ENCODE results near the gene REXO2.

The REXO2 gene

DNA sequence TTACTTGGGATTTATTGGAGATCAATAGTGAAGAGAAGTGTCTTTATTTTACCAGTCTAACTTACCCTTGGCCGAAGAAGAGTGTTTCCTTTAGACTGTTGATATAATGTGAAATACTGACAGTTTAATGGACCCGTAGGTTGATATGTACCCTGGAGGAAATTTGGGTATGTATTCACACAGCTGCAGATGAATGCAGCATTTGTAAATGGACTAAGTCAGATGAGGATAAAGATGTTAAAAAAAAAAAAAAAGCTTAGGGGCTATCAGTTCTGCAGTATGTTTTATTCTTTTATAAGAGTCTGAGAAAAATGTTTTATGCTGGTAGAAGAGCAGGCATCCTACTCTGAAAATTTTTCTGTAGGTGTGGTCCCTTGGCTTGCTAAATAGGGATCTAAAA, 2.7 kb downstream of the REXO2 start:
- DNase-seq, result no peak

DNA sequence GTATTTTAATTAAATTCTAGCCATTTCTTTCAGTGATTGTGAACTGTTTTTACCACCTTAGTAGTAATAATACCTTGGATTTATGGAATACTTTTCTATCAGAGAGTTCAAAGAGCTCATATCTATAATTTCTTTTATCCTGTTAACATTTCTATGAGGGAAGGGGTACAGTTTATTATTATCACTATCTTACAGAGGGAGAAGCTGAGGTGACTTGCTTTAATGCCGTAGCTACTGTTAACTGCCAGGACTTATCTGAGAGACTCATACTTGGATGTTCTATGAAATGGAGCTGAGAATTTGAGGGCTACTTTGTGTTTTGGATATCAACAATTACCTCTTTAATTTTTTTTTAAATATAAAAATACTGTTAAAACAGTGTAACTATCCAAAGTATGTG, 3.3 kb downstream of the REXO2 start:
- DNase-seq, result no peak

DNA sequence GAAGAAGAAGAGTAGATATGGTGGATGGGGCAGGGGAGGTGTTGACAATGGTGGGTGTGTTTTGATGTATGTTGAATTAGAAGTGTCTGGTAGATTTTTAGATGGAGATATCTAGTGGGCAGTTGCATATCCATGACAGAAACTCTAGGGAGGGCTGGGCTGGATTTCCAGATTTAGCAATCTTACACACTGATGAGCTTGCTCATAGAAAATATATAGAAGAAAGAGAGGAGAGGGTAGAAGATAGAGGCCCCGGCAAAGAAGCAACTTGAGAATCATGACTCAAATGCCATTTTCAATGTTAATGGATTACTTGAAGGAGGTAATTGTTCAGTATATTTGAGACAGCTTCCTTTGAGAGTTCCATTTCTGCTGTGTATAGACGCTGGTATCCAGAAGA, 8.2 kb downstream of the REXO2 start:
- no peak for DNase-seq

DNA sequence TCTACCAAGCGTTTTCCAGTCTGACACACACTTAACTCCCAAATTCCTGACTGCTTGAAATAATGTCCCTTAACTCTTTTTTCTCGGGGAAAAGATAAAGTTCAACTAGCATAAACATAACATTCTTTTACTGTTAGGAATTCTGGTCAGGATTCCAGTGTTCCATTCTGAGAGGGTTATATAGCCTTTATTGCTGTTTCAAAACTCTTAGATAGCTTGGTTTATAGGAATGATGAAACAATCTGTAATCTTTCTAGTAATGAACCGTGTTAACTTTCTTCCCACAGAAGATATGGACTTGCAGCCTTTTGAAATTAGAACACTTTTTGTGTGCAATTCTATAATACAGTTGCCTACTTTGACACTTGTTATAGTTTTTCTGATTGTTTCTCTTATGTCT, 8.6 kb downstream of the REXO2 start:
- no peak for DNase-seq

DNA sequence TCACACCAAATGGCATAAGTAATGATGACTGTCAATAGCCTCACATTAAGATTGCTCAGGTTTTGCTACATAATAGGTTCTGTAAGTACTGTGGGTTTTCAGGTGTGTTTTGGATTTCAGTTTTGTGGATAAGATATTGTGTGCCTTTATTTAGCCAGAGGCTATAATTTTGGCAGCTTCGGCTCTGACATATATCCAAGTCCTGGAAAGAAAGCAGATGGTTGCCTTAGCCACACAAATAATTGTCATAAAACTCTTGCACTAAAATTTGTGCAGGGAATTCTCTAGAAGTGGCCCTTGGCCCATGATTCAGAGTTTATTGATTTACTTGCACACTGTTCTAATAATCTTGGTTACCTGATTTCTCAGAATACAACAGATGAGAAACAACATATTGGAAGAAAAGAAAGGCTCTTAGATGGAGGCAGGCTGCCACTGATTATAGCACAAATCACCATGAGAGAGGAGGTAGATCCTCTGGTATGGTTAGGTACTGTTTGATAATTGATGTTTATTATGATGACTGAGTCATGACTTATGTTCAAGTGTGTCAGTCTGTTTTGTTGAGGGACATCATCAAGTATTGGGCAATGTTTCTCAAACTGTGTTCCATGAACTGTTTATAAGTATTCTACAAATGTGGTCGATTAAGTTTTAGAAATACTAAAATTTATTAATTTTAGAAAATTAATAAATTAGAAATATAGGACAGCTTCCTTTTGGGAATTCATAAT, 9.6 kb downstream of the REXO2 start:
- DNase-seq, result no peak

DNA sequence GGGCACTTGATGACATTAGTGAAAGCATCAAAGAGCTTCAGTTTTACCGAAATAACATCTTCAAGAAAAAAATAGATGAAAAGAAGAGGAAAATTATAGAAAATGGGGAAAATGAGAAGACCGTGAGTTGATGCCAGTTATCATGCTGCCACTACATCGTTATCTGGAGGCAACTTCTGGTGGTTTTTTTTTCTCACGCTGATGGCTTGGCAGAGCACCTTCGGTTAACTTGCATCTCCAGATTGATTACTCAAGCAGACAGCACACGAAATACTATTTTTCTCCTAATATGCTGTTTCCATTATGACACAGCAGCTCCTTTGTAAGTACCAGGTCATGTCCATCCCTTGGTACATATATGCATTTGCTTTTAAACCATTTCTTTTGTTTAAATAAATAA, 10.6 kb downstream of the REXO2 start:
- no peak for DNase-seq

DNA sequence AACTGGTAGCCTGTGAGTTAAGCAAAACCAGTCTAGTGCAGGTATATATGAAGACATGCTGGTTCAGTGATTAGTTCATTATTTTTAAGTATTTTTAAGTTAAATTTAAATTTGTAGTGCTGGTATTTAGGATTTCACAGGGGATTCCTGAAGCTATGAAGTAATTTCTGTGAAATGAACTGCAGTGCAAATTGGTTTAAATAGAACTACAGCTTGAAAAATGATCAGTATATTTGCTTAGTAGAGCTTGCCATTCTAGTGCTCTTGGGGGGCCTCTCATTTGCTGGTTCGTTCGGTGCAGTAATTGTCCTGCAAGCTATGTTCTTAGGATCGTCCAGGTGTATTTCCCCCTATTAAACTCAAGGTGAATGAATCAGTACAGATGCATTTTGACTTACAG, 13.1 kb downstream of the REXO2 start:
- no peak for DNase-seq

DNA sequence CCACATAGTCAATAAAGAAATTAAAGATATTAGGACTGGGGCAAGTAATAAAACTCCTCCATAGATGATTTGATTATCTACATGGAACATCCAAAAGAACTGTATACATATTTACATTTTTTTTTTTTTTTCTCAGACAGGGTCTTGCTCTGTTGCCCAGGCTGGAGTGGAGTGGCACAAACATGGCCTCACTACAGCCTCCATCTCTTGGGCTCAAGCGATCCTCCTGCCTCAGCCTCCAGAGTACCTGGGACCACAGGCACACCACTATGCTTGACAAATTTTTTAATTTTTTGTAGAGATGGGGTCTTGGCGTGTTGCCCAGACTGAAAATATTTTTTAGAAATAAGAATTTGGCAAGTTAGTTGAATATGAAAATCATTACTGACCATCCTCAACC, 24.7 kb downstream of the REXO2 start:
- no peak for DNase-seq

DNA sequence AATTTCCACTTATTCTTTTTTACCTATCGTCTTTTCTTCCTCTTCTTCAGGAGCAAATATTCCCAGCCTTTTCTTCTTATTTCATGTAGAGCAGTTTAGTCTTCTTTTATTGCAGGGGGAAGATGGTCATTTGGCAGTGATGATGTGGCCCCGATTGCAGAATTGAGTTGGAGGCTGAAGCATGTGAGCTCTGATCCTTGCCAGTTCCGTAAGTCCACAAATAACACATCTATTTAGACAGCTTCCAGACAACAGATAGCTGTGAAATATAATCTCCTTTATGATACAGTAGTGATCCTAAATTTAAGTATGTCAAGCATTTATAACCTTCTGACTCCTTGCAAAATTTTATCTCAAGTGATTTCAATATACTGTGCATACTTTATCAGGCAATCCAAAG, 27.5 kb downstream of the REXO2 start:
- no peak for DNase-seq

DNA sequence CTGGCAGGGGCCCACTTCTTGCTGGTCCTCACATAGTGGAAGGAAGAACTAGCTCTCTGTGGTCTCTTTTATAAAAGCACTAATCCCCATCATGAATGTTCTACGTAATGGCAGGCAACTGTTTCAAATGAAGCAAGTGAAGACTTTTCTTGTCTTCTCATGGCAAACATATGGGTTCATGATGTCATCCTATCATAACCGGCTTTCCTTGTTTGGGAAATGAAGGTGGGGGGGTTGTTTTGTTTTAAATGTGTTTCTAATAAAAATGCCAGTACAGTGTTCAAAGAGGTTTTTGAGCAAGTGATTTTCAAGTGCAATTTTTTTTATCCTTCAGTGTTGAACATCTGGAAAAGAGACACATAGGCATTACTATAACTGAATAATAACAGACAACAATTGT, 33.4 kb downstream of the REXO2 start:
- DNase-seq, result no peak

DNA sequence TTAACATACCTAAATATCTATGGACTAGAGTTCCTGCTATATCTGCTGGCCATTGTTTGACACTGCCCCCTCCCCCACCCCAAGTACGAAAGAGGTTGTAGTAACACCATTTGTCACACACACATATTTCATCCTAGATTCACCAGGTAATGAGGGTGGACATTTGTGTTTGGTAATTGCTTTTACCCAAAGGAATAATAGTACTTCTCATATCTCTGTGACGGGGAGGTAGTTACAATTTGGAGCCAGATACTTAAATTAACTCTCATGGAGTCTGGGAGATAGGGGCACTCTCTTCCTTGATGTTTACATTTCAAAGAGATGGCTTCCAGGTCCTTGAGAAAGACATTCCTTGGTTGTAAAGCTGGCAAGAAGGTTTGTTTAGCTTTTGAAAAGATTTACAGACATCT, 38.7 kb downstream of the REXO2 start:
- DNase-seq, result no peak

DNA sequence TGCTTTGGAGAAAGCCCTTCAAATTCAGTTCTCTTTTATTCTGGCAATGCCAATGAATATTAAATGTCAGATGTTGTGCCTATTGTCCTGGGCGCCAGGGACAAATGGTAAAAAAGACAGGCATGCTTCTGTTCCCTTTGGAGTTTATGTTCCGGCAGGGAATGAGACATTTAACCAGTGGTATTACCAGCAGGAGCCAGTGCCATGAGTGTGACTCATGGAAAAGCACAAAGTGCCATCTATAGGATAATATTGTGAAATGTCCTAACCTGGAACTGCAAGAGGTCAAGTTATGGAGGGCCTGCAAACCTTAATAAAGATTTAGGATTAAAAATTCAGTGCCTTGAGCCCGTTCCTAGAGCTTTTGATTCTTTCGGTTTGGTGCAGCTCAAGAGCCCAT, 39.5 kb downstream of the REXO2 start:
- no peak for DNase-seq

DNA sequence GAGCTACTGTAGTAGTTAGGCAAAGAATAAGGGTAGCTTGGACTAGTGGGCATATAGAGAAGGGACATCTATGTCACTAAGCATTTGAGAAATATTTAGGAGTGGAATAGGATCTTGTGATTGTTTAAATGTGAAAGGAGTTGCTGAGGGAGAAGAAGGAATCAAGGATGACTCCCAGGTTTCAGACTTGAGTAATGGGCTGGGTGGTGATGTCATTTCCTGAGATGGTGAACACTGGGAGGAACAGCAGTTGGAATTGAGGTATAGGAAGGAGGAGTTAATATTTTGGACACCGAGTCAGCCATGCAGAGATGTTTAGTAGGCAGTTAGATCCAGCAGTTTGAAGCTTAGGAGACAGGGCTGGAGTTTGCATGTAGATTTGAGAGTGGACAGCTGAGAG, 40.1 kb downstream of the REXO2 start:
- DNase-seq, result no peak

DNA sequence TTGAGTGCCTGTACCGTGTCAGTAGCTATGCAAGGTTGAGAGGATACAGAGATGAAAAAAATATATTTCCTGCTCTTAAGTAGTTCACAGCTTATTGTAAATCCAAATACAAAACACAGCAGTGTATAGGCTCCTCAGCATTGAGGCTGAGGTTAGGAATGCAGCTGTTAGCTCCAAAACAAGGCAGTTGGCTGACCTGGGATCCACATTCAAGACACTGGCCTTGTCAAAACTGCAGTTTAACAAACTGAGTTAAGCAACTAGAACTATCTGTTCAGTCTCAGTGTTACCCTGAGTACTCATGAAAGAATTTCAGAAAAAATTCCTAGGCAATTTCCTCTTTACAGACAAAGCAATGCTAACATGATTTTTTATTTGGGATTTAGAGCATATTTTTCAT, 42.8 kb downstream of the REXO2 start:
- DNase-seq, result no peak

DNA sequence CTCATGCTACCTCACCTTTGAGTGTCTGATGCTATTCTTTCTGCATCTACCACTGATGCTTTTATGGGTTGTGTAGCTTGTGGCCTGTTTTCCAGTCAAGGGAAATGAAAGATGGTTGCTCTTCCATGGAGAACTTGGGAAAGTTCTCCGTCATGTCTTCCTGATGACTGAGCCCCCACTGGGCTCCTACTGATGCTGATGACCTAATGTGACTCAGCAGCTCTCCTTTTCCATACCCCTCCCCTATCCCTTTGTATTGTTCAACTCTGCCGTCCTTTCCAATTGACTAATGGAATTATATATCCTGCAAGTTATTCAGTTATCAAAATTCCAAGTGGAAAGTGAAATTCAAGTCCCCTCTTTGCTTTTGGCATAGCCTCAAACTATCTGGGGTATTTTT, 44.7 kb downstream of the REXO2 start:
- DNase-seq, result no peak

DNA sequence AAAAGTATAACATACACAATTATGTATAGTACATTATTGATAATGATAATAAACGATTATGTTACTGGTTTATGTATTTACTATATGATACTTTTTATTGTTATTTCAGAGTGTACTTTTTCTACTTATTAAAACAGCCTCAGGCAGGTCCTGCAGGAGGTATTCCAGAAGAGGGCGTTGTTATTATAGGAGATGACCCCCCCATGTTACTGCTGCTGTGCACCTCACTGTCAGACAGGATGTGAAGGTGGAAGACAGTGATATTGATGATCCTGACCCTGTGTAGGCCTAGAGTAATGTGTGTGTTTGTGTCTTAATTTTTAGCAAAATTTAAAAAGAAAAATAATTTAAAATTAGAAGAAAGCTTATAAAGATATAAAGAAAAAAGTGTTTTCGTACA, 57.6 kb downstream of the REXO2 start:
- no peak for DNase-seq

DNA sequence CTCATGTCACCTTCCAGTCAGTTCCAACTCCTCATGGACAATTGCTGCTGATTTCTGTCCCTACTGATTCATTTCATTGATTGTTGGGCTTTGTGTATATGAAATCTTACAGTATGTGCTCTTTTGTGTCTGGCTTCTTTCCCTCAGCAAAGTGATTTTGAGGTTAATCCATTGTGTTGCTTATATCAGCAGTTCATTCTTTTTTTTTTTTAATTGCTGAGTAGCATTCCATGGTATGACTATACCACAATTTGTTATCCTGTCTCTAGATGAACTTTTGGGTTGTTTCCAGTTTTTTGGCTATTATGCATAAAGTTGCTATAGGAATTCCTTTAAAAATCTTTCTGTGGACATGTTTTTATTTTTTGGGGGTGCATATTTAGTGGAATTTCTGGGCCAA, 60.5 kb downstream of the REXO2 start:
- no peak for DNase-seq
